GM12892 (cell line): ENCODE results near the gene SVIL.

Source experiments
- DNase-seq: peaks from one replicate; pipeline ENCODE4 v3.0.0; 2011; ENCODE audit not compliant: insufficient read length
- FAIRE-seq: peaks from 2 replicates; lab custom pipeline; 2011; peaks lifted over from hg19 to GRCh38; lab: Jason Lieb, UNC
- POLR2A ChIP-seq: IDR thresholded peaks from 2 replicates; pipeline ENCODE4 v1.6.1; 2011; ENCODE audit warnings: low read depth, low read length, control low read depth
- POLR2AphosphoS5 ChIP-seq: IDR thresholded peaks from 2 replicates; pipeline ENCODE4 v1.6.1; 2011; ENCODE audit warnings: low read depth, low read length, control low read depth
- TAF1 ChIP-seq: IDR thresholded peaks from 2 replicates; pipeline ENCODE4 v1.6.1; 2011; ENCODE audit warnings: low read depth, mild to moderate bottlenecking, control low read depth, low read length, borderline replicate concordance

SVIL gene

DNA sequence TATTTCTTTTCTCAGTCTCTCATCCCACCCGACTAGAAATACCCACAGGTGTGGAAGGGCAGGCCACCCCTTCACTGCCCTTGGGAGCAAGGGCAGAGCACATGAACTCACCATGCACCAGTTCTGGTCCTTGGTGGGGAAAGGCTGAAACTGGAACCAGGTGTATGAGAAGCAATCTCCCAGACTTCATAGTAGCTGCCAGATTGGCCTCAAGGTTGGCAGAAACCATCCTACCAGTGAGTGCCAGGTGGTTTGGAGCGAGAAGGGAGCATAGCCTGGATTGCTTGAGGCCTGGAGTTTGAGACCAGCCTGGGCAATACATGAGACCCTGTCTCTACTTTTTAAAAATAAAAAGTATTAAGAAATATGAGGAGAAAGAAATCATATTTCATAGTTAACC, 207.1 kb downstream of the SVIL start:
- DNase-seq (no peak), FAIRE-seq (no peak)
- no peak for TF ChIP-seq POLR2A
- no peak for TF ChIP-seq TAF1
- no peak for TF ChIP-seq POLR2AphosphoS5

DNA sequence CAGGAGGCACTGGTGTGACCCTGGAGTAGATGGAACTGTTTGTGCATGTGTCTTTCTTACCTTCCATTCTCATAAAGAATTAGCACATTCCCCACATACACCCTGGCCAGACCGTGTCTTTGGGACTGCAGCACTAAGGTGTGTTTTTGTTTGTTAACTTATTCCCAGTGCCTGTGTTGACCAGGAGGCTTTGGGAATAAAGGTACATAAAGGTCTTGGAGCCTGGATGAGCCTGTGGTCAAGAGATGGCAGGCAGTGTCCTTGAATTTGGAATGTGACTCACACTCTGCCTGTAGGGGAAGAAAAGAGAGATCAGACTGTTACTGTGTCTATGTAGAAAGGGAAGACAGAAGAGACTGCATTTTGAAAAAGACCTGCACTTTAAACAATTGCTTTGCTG, 208.4 kb downstream of the SVIL start:
- TF ChIP-seq POLR2A: no peak
- no peak for TF ChIP-seq POLR2AphosphoS5
- no peak for TF ChIP-seq TAF1
- FAIRE-seq: no peak
- DNase-seq: no peak

DNA sequence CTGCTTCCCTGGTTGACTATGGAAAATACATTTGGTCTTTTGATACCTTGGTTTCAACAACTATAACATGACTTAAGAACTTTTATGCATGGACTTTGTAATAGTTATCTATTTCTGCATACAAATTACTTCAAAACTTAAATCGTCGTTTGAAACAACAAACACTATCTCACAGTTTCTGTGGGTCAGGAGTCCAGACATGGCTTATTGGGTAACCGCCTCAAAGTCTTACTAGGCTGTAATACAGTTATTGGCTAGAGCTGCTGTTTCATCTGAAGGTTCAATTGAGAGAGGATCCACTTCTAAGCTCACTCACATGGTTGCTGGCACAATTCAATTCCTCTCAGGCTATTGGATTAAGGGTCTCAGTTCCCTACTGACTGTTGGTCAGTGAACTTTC, 210.8 kb downstream of the SVIL start:
- DNase-seq (no peak), FAIRE-seq (peak; percentile 17)
- TF ChIP-seq TAF1 (no peak), POLR2AphosphoS5 (no peak), POLR2A (no peak)

DNA sequence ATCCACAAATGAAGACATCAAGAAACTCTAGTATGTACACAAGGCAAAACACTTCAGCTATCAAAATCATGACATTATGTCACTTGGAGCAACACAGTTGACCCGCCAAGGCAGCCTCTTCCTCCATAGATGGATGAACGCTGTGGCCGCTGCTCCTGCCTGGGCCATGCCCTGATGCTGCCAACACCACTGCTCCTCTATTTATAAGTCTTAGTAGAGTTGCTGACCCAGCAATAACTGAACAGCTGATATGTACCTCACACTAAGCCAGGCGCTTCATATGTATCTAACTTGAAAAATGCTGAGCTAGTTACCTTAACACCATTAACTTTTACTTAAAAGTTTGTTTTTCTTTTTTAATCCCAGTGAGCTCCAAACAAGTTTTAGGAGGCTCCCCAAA, 214.0 kb downstream of the SVIL start:
- FAIRE-seq (no peak), DNase-seq (no peak)
- no peak for TF ChIP-seq POLR2AphosphoS5
- no peak for TF ChIP-seq POLR2A
- TF ChIP-seq TAF1: no peak

DNA sequence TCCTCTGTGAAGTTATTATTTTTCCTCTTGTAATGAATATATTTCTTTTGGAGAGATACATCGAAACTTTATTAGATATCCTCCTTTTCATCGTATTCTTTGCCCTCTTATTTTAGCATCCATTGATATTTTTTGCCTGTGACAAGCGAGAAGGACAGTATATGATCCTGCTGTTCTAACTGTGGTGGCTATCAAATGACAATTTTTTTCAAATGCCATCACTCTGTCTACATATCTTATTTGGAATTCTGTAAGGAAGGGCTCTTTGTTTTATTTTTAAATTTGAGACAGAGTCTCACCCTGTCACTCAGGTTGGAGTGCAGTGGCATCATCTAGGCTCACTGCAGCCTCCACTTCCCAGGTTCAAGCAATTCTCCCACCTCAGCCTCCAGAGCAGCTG, 217.4 kb downstream of the SVIL start:
- FAIRE-seq (no peak), DNase-seq (no peak)
- TF ChIP-seq TAF1 (no peak), POLR2A (no peak), POLR2AphosphoS5 (no peak)

DNA sequence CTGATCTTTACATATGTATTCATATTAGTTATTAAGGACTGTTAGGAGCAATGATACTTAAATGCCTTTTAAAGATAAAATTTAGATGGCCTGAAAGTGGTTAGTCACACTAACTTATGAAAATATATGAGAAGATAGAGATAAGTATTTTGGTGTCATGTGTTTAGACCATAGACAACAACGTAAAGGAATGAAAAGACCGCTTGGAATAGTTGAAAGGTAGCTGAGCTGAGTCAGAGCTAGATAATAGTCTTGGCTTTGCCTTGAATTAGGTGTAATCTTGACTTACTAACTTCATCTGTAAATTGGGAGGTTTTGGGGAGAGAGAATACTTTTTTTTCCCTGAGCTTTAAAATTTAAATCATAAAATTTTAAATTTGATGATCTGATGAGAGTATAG, 218.9 kb downstream of the SVIL start:
- DNase-seq: no peak
- no peak for TF ChIP-seq POLR2AphosphoS5
- no peak for TF ChIP-seq POLR2A
- TF ChIP-seq TAF1: no peak
- FAIRE-seq: no peak

DNA sequence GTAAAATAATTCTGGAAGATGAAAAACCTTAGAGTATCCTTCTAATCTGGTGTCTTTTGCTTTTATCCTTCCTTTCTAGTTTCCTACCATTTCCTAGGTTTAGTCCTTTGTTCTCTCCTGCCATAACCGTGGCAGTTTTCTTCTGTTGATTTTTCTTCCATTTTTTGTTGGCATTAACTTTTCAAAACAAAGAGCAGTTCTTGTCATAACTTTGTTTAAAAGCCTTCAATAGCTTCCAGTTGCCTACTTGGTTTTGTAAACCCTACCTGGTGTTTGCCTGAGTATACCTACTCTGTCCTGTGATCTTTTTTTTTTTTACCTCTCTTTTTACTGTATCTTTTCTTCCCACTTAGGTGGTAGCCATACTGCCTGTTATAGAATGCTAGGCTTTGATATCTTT, 220.3 kb downstream of the SVIL start:
- no peak for DNase-seq
- no peak for FAIRE-seq
- no peak for TF ChIP-seq POLR2A
- no peak for TF ChIP-seq POLR2AphosphoS5
- no peak for TF ChIP-seq TAF1

DNA sequence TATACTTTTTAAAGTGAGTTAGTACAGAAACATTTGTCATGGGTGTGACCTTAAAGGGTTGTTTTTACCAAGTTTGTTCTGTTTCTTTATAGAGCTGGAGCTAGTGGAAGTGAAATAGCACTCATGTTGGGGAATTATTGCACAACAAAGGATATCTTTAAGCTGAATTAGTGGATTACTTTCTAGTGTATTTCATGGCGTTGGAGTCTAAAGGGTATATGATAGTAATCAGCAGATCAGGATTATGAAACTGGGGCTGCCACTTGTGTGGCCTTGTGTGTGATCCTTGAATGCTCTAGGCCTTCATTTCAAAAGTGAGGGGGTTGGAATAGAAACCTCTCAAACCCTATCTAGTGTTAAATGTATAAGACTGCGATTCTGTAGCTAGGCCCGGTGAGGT, 222.3 kb downstream of the SVIL start:
- TF ChIP-seq POLR2A (no peak), TAF1 (no peak), POLR2AphosphoS5 (no peak)
- DNase-seq: no peak
- peak; percentile 24 for FAIRE-seq

DNA sequence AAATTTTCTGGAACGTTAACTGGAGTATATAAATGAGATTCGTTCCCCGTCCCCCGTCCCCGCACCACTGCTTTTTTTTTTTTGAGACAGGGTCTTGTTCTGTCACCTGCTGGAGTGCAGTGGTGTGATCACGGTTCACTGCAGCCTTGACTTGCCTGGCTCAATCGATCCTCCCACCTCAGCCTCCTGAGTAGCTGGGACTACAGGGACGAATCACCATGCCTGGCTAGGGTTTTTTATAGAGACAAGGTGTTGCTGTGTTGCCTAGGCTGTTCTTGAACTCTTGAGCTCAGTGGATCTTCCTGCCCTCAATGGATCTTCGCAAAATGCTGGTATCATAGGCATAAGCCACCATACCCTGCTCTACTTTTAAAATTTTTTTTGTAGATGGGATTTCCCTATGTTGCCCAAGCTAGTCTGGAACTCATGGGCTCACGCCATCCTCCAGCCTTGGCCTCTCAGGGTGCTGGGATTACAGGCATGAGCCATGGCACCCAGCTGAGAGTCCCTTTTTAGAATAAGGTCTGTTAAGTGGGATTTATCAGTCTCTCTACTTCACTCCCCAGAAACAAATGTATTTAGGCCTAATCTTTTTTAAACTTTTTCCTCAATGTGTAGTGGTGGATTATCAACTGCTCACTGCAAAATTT, 223.0 kb downstream of the SVIL start:
- TF ChIP-seq POLR2A (no peak), POLR2AphosphoS5 (no peak), TAF1 (no peak)
- FAIRE-seq (no peak), DNase-seq (no peak)

DNA sequence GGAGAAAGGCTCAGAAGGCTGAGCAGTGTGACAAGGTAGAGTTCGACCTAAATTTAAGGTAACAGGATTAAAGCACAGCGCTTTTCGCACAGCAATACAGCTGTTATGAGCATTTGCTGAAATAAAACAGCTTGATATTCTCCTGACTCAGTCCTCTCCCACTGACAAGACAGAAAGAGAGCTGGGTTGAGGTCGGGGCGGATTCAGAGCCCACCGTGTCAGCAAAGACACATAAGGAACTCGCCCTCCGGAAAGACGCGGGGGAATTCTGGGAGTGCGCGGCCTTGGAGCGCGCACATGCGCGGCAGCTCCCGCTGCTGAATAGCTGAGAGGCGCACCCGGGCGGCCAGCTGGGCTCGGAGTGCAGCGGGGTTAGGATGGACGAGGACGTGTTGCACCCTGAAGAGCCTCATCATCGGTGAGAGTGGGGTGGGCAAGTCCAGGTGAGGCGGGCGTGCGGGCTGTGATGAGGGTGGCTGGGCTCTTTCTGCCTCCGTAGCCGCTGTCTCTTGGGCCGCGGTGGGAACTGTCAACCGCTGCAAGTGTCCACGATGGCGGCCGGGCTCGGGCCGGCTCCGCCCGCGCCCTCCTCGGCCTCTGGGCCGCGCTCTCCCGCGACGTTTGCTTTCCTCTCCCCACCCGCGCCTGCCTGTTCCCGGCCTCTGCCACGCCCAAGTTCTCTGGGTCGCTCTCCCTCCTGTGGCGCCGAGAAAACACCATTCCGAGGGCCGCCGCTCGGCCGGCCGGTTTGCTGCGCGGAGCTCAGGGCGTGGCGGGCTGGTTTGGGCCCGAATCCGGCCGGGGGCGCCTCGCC, 225.3 kb downstream of the SVIL start:
- DNase-seq: peak; percentile 29
- no peak for TF ChIP-seq TAF1
- no peak for TF ChIP-seq POLR2AphosphoS5
- peak; percentile 45; the same call in 1 of the 2 replicates for TF ChIP-seq POLR2A
- FAIRE-seq: peak; percentile 64

DNA sequence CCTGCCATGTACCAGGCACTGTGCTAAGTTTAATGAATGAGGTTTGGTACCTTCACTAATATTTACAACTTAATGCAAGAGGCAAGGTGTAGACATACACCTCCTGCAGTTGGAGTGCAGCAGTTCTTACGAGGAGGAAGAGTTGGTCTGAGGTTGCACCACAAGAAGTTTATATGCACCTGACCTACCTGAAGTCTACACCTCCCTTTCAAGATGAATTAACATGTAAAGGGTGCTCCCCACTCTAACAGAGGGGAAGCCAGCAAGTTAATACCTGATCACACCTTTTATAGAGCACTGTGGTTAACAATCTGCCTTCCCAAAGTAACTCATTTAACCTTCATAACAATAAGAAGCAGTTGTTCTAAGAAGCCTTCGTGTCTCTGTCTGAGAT, 225.9 kb downstream of the SVIL start:
- FAIRE-seq: peak; percentile 51
- DNase-seq: no peak
- no peak for TF ChIP-seq TAF1
- no peak for TF ChIP-seq POLR2A
